Measurements from ENCODE around the gene TXNRD2.

The TXNRD2 gene

GRCh38 chr22:19957445-19957844 lies 15.8 kb upstream of the TXNRD2 start:
- TF ChIP-seq YY1 (IDR thresholded peaks at IDR 0.05; ENCODE audit: low read depth): no peak
- 0 out of 2 replicates have a peak, but pooled peaks have one; percentile 34 for TF ChIP-seq MAX (IDR thresholded peaks at IDR 0.05)
- no peak for TF ChIP-seq FOXM1 (IDR thresholded peaks at IDR 0.05; ENCODE audit: borderline replicate concordance, low read depth)
- TF ChIP-seq CEBPB (IDR thresholded peaks at IDR 0.05): no peak
- TF ChIP-seq TEAD4 (IDR thresholded peaks at IDR 0.05): no peak
- no peak for TF ChIP-seq EP300 (IDR thresholded peaks at IDR 0.05; ENCODE audit: borderline replicate concordance)
- no peak for TF ChIP-seq TCF12 (IDR thresholded peaks at IDR 0.05; ENCODE audit: low read depth)

- no peak for TF ChIP-seq TAF1 (IDR thresholded peaks at IDR 0.05; ENCODE audit: low read depth)
- no peak for TF ChIP-seq EP300 (IDR thresholded peaks at IDR 0.05; ENCODE audit: borderline replicate concordance)
- no peak for TF ChIP-seq ZBTB7A (IDR thresholded peaks at IDR 0.05; ENCODE audit: low read depth)
- TF ChIP-seq MAX (IDR thresholded peaks at IDR 0.05): no peak
- TF ChIP-seq TEAD4 (IDR thresholded peaks at IDR 0.05): no peak
- TF ChIP-seq TCF12 (IDR thresholded peaks at IDR 0.05; ENCODE audit: low read depth): no peak
Observed at GRCh38 chr22:19955241-19956128, 13.9 kb upstream of the TXNRD2 start.

GRCh38 chr22:19951346-19951745 lies 9.7 kb upstream of the TXNRD2 start:
- TF ChIP-seq CEBPB (IDR thresholded peaks at IDR 0.05) (no peak), MAX (IDR thresholded peaks at IDR 0.05) (no peak), YY1 (IDR thresholded peaks at IDR 0.05; ENCODE audit: low read depth) (no peak), USF1 (IDR thresholded peaks at IDR 0.05) (no peak), RAD21 (IDR thresholded peaks at IDR 0.05; ENCODE audit: low read depth) (no peak), REST (IDR thresholded peaks at IDR 0.05; ENCODE audit: low read depth) (no peak), NFIC (IDR thresholded peaks at IDR 0.05) (no peak), ZBTB7A (IDR thresholded peaks at IDR 0.05; ENCODE audit: low read depth) (no peak), TEAD4 (IDR thresholded peaks at IDR 0.05) (no peak), TCF12 (IDR thresholded peaks at IDR 0.05; ENCODE audit: low read depth) (no peak), FOXM1 (IDR thresholded peaks at IDR 0.05; ENCODE audit: borderline replicate concordance, low read depth) (no peak), EP300 (IDR thresholded peaks at IDR 0.05; ENCODE audit: borderline replicate concordance) (no peak), TAF1 (IDR thresholded peaks at IDR 0.05; ENCODE audit: low read depth) (no peak), CREB1 (IDR thresholded peaks at IDR 0.05; ENCODE audit: low read depth) (no peak), EGR1 (IDR thresholded peaks at IDR 0.05) (no peak)

GRCh38 chr22:19948057-19948760 lies 6.6 kb upstream of the TXNRD2 start:
- TF ChIP-seq EP300 (IDR thresholded peaks at IDR 0.05; ENCODE audit: borderline replicate concordance): no peak
- no peak for TF ChIP-seq ZBTB7A (IDR thresholded peaks at IDR 0.05; ENCODE audit: low read depth)
- TF ChIP-seq TAF1 (IDR thresholded peaks at IDR 0.05; ENCODE audit: low read depth): no peak
- no peak for TF ChIP-seq TEAD4 (IDR thresholded peaks at IDR 0.05)
- TF ChIP-seq YY1 (IDR thresholded peaks at IDR 0.05; ENCODE audit: low read depth): no peak
- TF ChIP-seq CEBPB (IDR thresholded peaks at IDR 0.05): no peak
- no peak for TF ChIP-seq USF1 (IDR thresholded peaks at IDR 0.05)
- TF ChIP-seq CREB1 (IDR thresholded peaks at IDR 0.05; ENCODE audit: low read depth): no peak
- TF ChIP-seq NFIC (IDR thresholded peaks at IDR 0.05): no peak

GRCh38 chr22:19943082-19944026 lies 1.7 kb upstream of the TXNRD2 start:
- 0 out of 2 replicates have a peak, but pooled peaks have one; percentile 8 for TF ChIP-seq CEBPB (IDR thresholded peaks at IDR 0.05)
- TF ChIP-seq RAD21 (IDR thresholded peaks at IDR 0.05; ENCODE audit: low read depth): no peak

All from Ishikawa (cell line).